GM21390 (cell line): Measurements from ENCODE around the gene MYLK.

Experiments used
- ATAC-seq: cut with Tn5 transposase; IDR thresholded peaks from one replicate; pipeline ENCODE4 v1.9.1; 2021; ENCODE audit not compliant: unreplicated experiment

Gene MYLK

DNA sequence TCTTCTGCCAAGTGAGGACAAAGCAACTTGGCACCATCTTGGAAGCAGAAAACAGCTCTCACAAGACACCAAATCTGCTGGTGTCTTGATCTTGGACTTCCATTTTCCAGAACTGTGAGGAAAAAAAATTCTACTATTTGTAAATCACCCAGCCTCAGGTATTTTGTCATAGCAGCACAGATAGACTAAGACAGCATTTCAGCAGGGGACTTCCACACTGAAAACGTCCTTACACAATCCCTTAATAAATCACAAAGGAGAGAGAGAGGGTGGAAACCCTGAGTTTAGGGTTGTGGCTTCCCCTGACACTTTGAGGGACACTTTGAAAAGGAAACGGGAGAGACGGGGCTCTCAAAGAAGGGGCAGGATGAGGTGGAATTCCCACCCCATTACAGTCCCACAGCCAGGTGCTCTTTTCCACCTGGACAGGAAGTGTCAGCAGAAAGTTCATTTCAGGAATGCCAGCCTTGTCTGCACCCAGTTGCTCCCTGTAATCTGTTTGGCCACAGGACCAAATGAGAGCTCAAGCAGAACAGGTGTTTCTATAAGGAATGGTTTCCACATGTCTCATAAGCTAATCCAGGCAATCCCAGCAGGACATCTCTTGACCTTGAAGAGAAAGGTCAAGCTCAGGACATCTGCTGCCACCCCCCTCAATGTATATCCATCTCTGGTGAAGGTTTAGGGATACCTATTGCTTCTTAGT, 51.3 kb downstream of the MYLK start:
- ATAC-seq: no peak

DNA sequence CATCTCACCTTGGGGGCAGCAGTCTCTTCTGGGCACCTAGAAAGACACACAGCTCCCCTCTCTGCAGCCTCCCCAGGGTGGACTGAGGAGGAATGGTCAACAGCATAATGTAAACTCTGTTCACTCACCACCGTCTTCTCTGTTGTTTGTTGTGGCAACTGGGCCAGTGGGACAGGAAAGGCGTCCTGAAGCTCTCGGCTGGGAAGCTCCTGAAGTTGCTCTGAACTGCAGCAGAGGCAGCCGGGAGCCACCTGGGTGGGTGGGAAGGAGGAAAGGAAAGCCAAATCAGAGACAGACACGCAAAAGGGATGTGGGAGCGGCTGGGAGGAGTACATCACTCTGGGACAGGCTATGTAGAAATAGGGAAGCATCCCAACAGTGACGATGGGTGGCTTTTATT, 52.7 kb downstream of the MYLK start:
- no peak for ATAC-seq

DNA sequence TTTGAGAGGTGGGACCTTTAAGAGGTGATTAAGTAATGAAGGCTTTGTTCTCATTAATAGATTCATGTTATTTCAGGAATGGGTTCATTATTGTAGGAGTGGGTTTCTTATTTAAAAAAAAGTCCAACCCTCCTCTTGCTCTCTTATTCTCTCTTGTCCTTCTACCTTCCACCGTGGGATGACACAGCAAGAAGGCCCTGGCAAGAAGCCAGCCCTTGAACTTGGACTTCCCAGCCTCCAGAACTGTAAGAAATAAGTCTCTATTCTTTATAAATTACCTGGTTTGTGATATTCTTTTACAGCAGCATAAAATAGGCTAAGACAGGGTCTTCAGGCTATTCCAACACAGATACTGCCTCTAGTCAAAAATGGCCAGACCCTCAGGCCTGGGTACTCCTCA, 62.2 kb downstream of the MYLK start:
- ATAC-seq: no peak

DNA sequence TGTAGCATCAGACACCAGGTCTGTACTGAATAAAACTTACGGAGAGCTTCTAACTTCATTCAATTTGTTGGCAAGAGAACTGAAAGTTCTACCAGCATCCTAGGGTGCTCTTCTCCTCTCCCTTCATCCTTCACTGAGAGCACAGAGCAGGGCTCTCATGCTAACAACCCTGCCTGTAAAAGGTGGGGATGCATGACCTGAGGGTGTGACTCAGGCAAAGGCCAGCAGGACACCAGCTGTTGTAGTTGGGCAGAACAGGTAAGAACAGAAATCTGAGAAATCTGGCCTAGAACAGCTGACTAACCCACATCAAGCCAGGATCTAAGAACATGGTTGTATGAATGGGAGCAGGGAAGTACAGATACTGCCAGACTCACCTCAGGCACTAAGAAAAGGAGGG, 64.2 kb downstream of the MYLK start:
- ATAC-seq: no peak

DNA sequence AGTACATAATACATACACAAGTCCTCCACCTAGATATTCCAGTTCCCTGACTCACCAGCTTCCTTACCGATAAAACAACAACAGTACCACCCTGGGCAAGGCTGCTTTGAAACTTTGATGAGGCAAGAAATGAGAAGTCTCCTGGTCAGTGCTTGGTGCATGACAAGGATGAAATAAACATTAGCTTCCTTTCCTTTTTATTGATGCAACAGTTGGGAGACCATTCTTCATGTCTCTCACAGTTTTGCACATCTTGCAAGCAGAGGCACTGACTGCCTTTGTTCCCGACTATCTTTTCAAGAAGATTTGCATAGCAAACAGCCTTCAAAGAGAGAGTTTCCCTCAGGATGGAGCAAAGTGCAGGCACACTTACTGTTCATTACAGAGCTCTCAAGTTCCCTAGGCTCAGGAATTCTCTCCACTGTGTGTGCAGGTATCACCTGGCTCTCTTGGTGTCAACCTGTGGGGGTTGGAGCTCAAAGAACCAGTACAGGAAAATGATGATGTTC, 65.2 kb downstream of the MYLK start:
- ATAC-seq: no peak

DNA sequence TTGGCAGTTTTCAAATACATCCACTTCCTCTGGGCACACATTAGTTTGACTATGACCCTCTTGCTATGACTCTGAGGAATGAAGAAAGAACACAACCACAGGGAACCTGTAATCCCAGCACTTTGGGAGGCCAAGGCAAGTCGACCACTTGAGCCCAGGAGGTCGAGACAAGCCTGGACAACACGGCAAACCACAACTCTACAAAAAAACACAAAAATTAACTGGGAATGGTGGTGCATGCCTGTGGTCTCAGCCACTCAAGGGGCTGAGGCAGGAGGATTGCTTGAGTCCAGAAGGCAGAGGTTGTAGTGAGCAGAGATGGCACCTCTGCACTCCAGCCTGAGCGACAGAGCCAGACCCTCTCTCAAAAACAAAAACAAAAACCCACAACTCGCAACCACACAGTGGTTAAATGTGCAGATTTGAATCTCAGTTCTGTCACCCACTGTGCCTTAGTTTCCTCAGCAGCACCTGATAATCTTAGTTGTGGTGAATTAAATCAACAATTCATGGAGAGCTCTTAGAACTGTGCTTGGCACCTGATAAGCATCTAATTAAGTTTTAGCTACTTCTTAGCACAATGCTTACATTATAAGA, 65.7 kb downstream of the MYLK start:
- ATAC-seq: no peak

DNA sequence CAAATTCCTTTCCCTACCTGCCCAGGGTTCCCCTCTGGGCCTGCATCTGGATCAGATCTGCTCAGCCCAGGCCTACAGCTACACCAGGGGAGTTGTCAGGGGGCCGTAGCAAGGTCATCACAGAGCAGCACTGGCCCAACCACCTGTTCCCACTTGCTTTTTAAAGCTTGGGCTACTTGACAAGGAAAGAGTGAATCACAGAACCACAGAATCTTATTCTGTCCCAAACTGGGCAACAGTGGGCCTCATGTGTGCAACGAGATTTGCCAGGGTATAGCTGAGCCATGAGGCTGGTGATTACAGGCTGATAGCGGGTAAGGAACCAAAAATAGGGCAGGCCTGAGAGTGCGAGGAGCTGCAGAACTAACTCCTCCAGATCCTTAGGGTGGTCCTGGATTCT, 66.7 kb downstream of the MYLK start:
- no peak for ATAC-seq

DNA sequence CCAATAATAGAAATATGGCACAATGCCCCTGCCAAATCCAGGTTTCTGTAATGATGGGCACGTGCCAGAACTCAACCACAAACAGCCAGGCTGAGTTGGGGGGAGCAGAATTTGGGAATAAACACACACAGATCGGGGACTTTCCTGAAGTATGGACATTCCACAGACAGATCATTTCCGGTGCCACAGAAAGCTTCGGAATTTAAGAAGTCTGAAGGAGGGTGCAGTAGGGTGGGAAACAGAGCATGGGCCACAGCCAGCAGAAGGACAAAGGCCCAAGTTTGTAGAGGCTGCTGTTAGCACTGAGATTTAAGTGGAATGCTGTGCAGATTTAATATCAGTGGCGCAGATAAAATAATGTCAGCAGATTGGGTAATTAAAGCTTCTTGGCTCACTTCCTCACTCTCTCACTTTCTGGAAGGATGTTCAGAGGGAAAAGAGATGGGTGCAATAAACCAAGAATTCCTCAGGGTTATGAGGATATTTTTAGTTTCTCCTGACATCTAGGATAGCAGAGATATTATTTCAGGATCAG, 67.4 kb downstream of the MYLK start:
- ATAC-seq: no peak

DNA sequence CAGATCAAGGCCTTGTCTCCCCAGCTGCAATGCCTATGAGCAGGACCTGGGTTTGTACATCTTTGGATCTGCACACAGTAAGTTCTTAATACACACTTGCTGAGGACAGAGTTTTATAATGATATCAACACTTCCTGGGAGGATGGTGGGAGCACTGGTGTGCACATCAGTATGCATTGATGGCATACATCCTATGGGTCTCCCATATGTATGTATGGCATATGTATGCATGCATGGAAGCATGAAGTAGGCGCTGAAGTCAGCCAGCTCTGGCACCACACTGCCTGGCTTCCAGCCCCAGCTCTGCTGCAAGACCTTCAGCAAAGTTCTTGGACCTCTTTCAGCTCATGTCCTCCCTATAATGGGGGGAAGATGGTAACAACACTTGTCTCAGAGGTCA, 68.2 kb downstream of the MYLK start:
- no peak for ATAC-seq

DNA sequence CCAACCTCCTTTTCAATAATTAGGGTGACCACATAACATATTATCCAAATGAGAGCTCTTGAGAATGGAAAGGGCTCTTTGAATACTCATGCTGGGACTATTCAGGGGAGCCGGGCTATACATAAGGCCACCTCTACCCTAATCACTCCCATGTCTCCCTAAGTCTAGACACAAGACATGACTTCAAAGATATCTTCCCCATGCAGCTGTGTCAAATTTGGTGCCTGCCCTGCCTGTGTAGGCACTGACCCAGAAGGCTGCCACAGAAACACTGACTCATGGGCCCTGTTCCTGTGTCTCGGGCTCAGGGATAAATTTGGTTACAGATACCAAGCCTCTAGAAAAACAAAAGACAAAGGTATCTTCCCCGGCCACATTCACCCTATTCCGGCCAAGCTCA, 70.3 kb downstream of the MYLK start:
- ATAC-seq: no peak

DNA sequence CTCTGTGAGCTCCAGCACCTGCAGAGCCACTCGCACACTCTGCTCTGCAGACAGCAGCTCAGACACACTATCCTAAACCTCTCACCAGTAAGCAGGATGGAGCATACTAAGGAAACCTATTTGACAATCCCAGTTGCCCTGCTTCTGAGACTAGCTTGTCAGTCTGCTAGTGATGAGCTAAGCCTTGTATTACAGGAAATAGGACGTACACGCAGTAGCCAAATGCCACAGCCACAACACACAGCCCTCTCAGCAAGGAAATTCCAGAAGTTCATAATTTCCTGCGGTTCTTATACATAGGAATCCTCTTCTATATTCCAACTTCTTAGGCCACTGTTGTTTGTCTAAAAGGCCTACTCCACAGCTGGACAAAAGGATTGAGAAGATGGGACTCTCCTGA, 74.5 kb downstream of the MYLK start:
- no peak for ATAC-seq

DNA sequence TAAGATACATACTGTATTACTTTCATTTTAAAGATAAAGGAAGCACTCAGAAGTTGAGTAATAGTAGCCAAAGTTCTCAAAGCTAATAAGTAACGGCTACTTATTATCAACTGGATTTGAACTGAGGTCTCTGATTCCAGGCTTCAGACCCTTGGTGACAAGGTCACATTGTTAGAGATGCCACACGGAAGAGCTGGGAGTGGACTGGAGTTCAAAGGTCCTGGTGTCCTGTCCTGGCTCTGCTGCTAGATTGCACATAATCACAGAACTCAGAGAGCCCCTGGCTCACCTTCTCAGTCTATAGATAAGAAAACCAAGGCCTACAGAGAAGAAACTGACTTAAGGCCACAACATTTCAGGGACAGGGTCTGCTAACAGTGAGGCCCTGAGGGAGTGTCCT, 75.3 kb downstream of the MYLK start:
- no peak for ATAC-seq

DNA sequence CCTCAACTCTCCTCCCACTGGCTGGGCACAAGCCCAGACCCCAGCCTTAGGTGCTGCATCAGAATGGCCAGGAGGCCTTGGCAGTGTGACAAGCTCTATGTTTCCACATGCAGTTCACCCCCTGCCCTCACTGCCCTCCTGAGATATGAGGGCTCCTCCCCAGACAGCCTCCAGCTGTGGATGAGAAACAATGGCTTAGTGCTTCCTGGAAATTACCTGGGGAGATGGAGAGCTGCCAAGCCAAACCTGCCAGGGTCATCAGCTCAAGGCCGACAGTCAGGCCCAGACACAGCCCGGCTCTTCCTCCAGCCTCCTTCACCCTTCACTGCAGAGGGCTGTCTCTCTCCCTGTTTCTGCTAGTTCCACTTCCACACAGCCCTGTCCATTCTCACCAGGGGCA, 76.3 kb downstream of the MYLK start:
- no peak for ATAC-seq

DNA sequence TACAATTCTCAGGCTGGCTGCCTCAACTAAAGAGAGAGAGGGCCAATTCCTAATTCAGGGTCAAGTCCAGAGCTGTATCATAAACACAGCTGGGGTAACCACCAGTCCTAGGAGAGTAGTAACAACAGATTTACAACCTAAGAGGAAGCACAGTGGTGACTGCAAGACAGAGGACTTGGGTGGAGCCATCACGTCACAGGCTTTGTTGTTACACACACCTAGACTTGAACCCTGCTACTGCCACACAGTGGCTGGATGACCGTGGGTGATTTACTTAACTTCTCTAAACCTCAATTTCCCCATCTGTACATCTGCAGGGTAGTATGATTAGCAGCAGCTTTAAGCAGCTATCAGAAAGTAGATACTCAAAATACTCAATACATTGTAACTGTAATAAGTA, 78.6 kb downstream of the MYLK start:
- no peak for ATAC-seq

DNA sequence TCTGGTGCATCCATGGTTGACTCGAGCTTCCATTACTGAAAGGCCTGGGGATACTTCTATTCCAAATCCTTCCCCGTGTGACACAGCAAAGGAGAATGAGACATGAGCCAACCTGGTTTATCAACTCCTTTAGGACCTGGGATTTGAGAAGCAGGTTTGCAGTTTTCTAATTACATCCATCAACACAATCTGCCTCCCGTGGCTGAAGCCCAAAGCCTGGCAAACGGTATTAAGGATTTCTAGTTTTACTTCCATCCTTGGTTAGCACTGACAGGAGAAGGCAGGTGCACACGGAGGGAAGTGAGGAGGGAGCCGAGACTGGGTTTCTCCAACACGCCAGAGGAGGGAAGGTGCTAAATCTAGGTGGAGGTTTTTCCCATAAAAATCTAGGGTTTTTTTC, 79.0 kb downstream of the MYLK start:
- ATAC-seq: no peak

DNA sequence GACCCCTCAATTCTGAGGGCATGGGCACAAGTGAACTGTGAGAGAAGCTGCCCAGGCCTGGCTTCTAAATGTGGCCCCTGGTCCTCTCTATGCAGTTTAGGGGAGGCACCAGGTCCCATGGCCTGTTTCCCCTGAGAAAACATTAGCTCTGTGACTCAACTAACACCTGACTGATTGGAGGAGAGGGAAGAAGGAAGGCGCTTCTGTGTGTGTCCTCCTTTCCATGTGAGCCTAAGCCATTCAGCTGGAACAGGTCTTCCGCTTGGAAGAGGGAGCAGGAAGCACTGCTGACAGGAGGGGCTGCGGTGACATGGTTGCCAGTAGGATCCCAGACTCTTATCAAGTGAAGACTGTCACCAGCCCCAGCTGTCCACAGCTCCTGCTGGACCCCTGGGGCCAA, 79.5 kb downstream of the MYLK start:
- ATAC-seq: no peak

DNA sequence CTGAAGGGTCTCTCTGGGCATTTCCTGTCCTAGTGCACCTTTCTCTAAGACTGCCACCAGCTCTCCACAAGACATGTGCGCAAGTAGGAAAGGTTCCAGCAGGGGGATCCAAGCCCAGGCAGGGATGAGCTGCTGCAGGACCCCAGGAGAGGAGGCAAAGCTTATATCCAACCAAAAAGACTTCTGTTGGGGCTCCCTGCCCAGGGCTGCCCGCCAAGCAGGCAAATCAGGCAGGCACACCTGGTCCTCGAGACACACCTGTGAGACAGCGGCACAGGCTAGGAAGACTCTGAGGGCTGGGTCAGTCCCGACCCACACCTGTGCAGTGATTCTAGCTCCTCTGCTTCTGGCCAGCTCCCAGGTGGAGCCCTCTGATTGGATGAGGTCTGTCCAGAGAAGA, 80.6 kb downstream of the MYLK start:
- no peak for ATAC-seq

DNA sequence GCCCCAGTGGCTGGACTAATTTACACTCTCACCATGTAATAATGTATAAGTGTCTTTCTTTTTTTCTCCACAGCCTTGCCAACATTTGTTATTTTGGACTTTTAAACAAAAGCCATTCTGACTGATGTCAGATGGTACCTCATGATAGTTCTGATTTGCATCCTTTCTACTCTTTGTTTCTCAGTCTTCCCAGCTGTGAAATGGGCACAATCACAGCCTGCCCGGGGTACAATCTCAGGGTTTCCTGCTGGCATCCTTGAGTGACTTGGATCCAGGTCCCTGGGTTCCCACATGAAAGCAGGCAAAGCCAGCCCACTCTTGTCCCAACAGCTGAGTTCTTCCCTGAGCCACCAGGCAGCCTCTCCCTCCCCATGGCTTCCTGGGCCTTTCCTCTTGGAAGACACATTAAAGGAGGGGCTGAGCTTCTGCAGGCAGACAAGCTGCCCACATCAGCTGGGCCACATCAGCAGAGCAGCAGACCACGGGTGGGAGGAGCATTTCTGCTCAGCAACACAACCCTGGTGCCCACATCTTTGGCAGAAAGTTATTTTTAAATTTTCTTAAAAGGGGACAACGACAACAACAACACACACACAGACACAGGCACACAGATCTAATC, 82.0 kb downstream of the MYLK start:
- ATAC-seq: no peak

DNA sequence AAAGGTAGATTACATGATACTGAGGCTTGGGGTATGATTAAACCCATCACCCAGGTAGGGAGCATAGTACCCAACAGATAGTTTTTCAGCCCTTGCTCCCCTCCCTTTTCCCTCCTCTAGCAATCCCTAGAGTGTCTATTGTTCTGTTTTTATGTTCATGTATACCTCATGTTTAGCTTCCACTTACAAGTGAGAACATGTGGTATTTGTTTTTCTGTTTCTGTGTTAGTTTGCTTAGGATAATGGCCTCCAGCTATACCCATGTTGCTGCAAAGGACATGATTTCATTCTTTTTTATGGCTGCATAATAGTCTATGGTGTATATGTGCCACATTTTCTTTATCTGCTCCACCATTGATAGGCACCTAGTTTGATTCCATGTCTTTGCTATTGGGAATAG, 82.7 kb downstream of the MYLK start:
- ATAC-seq: no peak

DNA sequence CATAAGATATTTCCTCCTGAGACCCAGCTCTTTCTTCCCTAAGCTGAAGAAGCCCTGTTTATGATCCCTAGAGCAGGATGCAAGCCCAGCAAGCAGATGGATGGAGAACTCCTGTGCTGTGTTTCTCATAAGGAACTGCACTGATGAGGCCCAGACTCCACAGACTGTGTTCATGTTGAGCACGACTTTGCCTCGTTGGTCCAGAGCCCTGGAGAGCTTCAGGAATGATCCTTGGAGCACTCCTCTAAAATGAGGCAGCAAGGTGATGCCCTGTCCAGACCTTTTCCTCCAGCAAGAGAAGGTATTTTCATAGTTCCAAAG, 83.8 kb downstream of the MYLK start:
- ATAC-seq: no peak

DNA sequence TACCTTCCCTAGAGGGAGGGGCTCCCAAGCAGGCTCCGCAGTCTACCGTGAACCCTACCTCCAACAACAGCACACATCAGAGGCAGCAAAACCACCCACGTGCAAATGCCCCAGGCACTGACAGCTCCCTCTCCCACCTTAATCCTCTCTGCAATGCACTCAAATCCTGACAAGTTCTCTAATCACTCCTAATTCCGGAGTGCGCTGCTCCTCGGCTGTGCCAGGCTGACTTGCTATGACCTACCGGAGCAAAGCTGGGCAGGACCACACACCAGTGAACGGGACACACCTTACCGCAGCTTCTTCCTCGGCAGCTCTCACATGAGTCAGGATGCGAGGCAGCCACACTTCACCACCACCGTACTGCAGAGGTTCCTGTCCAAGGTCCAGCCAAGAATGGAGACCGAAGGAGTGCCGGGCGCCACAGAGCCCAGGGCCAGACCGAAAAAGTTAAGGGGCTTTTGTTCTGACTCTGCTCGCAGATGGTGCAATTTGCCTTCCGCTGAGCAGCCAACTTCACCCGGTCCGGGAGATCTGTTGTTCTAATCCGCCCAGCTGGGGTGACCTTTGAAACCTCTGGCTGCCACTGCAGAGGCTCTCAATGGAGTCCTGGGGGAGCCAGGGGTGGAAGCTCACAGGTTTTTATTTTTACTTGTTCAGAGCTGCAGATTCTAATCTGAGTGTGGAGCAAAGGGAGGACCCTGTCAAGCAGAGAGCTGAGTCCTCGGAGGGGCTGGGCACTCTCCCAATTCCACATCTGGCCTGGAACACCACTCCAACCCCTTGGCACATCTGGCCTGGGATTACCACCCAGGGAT, 84.4 kb downstream of the MYLK start:
- no peak for ATAC-seq

DNA sequence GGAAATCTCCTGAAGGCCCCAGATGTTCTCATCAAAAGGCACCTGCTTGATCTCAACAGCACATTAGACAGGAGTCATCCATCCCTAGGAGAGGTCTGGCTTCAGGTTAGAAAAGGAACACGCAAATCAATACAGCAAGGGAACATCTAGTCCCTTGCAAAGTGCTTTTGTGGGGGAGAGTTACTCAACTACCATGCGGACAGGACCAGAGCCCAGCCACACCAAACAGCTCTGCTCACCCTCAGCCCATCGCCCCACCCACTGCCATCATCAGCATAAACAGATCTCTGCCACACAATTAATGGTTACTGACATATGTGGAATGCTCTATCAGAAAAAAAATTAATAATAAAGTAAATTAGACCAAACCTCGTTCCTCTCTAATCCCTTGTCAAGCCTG, 85.6 kb downstream of the MYLK start:
- no peak for ATAC-seq
